ENCODE results near the gene CHSY3. TPM values are rescaled to one million over a fixed set of nuclear protein-coding genes. Genes with fewer than 3 reads are reported as not detected.
A peak's percentile ranks its signal among the peaks of the same experiment; 100 is the strongest.

CHSY3 gene
- total RNA-seq (5.7 and 6.7 TPM in 2 replicates), polyA plus RNA-seq (1.7 and 1.8 TPM in 2 replicates)

DNA sequence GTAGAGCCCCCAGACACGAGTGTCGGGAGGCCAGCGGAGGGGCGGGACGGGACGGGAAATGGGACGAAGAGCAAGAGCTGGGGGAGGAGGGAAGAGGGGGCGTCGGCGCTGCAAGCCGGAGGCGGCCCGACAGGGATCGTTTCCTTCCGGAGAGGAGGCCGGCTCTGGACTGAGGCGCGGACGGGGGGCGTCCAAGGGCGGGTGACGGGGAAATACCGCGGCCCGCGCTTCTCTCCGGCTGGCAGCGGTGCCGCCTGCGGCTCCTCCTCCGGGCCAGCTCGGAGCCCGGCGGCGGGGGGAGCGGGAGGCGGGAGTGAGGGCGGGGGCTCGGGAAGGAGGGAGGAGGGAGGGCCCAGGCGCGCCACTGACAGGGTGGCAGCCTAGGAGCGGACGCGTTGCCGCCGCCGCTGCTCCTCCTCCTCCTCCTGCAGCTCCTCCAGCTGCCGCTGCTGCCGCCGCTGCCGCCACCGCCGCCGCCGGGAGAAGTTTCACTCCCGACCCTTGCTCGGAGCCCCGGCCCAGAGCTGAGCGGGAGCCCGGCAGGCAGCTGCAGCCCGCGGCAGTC lies at the start of gene CHSY3:
TSS of gene CHSY3 (plus strand) at position 364 of the 565 bp plus-strand sequence.
- DNase-seq (ENCODE audit: low read depth in 1 of 2, low spot score in 1 of 2) = peak; percentile 90 to 92
- peaks cover 43% of the 10 kb centered on the region for H3K27me3 ChIP-seq
- H3K27ac ChIP-seq = no peak within 1 kb of the TSS
- TF ChIP-seq, protein P1, sequence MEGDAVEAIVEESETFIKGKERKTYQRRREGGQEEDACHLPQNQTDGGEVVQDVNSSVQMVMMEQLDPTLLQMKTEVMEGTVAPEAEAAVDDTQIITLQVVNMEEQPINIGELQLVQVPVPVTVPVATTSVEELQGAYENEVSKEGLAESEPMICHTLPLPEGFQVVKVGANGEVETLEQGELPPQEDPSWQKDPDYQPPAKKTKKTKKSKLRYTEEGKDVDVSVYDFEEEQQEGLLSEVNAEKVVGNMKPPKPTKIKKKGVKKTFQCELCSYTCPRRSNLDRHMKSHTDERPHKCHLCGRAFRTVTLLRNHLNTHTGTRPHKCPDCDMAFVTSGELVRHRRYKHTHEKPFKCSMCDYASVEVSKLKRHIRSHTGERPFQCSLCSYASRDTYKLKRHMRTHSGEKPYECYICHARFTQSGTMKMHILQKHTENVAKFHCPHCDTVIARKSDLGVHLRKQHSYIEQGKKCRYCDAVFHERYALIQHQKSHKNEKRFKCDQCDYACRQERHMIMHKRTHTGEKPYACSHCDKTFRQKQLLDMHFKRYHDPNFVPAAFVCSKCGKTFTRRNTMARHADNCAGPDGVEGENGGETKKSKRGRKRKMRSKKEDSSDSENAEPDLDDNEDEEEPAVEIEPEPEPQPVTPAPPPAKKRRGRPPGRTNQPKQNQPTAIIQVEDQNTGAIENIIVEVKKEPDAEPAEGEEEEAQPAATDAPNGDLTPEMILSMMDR (IDR thresholded peaks at IDR 0.05; ENCODE audit: low read depth, low read length) = no peak
- peak within 1 kb of the TSS; percentile 53 for H3K4me3 ChIP-seq
- no peaks in the 10 kb centered on the region for H3K9me3 ChIP-seq (ENCODE audit: low read depth)
- H3K36me3 ChIP-seq = no peaks in the 10 kb centered on the region
- no peaks in the 10 kb centered on the region for H3K4me1 ChIP-seq (ENCODE audit: low read depth)

DNA sequence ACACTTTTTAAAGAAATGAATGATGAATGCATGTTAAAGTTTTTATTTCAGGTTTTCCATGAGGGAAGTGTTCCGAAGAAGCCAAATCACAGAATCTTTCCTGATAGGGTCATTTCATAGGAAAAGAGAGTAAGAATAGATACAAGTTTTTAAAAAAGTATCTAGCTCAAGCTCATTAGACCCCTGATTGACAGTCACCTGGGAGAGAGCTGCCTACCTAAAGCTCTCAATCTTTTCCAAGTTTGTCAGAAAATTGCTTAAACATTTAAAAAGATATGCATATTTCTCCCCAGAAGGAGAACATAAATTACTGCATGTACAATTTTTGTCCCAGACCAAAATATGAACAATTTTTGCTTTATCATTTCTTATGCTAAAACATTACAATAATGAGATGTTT lies 47.9 kb upstream of the CHSY3 start:
- Histone ChIP-seq H3K4me3 (no peak overlapping the region), H3K27ac (no peak overlapping the region), H3K4me1 (ENCODE audit: low read depth) (peaks cover 6% of the 10 kb centered on the region), H3K9me3 (ENCODE audit: low read depth) (no peaks in the 10 kb centered on the region), H3K36me3 (no peaks in the 10 kb centered on the region), H3K27me3 (no peaks in the 10 kb centered on the region)
- DNase-seq (ENCODE audit: low read depth in 1 of 2, low spot score in 1 of 2) = no peak
- TF ChIP-seq, protein P1 (IDR thresholded peaks at IDR 0.05; ENCODE audit: low read depth, low read length) = no peak

DNA sequence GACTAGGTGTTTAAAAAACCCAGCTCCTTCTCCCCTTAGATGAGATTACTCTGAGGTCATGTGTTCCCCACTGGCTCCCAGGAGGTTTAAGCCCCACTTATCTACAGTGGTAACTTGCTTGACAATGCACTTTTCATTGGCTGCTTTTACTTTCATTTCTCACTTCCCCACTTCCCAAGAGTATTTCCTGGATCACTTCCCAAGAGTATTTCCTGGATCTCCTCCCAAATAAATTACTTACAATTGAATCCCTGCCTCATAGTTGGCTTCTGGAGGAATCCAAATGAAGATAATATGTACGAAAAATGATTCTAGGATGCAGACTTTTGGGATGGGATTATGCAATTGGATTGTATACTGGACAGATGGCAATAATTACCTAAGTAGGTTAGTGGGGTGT lies 47.1 kb upstream of the CHSY3 start:
- peak in 1 of 2 donors; percentile 57 for DNase-seq (ENCODE audit: low read depth in 1 of 2, low spot score in 1 of 2)
- Histone ChIP-seq H3K36me3 (no peaks in the 10 kb centered on the region), H3K4me1 (ENCODE audit: low read depth) (peaks cover 6% of the 10 kb centered on the region), H3K27ac (no peak overlapping the region), H3K9me3 (ENCODE audit: low read depth) (no peaks in the 10 kb centered on the region), H3K27me3 (no peaks in the 10 kb centered on the region), H3K4me3 (no peak overlapping the region)
- TF ChIP-seq, protein P1 (IDR thresholded peaks at IDR 0.05; ENCODE audit: low read depth, low read length) = no peak

DNA sequence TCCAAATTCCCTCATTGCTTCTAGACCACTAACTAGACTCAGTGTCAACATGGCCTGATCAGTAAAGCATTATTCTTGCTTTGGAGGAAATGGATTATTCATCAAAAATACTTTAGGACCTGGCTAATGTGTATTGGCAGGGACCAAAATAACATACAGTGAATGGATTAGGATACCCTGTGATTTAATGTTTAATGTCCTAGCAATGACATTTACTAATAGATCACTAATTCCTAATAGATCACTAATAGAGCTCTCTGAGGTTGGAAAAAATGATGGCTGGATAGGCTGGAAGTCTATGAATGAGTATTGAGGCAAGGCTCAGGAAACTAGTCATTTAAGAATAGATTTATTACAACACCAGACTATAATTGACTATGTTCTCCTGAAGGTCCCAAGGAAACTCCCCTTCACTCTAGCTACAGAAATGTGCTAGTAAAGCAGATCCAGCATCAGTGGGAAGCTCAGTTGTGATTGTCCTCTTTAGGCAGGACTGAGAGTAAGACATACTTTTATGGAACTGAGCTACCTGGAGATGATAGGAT lies 46.1 kb upstream of the CHSY3 start:
- H3K27me3 ChIP-seq = no peaks in the 10 kb centered on the region
- no peaks in the 10 kb centered on the region for H3K9me3 ChIP-seq (ENCODE audit: low read depth)
- DNase-seq (ENCODE audit: low read depth in 1 of 2, low spot score in 1 of 2) = no peak
- H3K4me1 ChIP-seq (ENCODE audit: low read depth) = peaks cover 6% of the 10 kb centered on the region
- no peak overlapping the region for H3K27ac ChIP-seq
- H3K36me3 ChIP-seq = no peaks in the 10 kb centered on the region
- no peak overlapping the region for H3K4me3 ChIP-seq
- TF ChIP-seq, protein P1 (IDR thresholded peaks at IDR 0.05; ENCODE audit: low read depth, low read length) = no peak

DNA sequence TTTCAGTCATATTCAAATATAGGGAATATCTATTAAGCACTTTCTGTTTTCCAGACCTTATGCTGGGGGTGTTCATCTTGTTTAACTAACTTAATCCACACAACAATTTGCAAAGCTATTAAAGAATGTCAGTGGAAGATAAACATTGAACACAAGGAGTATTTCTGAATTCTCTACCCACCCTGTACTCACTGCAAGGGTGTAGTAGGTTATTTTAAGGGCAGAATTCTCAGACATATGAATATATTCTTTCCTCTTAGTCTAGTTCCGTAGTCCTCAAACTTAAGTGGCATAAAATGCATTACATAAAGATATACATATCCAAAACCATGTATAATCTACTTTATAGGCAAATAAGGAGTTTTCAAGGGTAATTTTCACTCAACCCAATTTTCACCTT lies 19.9 kb upstream of the CHSY3 start:
- no peak overlapping the region for H3K27ac ChIP-seq
- H3K4me1 ChIP-seq (ENCODE audit: low read depth) = no peaks in the 10 kb centered on the region
- TF ChIP-seq, protein P1 (IDR thresholded peaks at IDR 0.05; ENCODE audit: low read depth, low read length) = no peak
- DNase-seq (ENCODE audit: low read depth in 1 of 2, low spot score in 1 of 2) = no peak
- no peaks in the 10 kb centered on the region for H3K9me3 ChIP-seq (ENCODE audit: low read depth)
- H3K27me3 ChIP-seq = no peaks in the 10 kb centered on the region
- H3K4me3 ChIP-seq = no peak overlapping the region
- H3K36me3 ChIP-seq = no peaks in the 10 kb centered on the region
